ENCODE data around the gene REST.
A peak's percentile ranks its signal among the peaks of the same experiment; 100 is the strongest.

REST gene

GRCh38 chr4:56977321-56978012, 69.8 kb downstream of the REST start, which contains the start of gene NOA1:
Gene NOA1, minus strand, starts transcription at chr4:56977606. Its CDS starts 21 bp downstream, at chr4:56977585.
- DNase-seq = peak; percentile 94 to 95

DNA sequence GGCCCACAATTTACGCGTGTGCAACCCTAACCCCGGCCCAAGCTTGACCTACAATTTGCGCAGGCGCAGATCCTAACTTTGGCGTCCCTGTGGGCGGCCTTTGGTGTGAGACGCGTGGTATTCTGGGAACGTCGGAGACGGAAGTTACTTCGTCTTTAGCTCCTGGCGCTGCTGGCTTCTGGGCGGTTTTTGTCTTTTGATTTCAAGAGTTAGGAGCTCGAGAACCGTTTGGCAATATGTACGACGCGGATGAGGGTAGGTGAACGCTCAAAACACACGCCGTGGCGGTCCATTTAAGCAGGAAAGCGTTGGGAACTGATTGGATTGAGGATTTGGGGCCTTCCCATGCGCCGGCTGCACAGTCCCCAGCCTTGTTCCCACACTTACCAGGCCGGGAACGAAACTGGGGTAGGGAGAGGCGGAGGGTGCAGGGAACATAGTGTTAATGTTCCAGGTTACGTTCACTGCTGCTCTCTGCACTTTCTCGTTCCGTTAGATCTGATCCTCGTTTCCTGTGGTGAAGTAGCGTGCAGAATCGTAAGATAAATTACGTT, 71.1 kb downstream of the REST start, which contains the start of gene POLR2B:
POLR2B (plus strand) TSS at position 147 of the 554 bp plus-strand sequence; CDS start at position 237, 90 bp downstream.
- DNase-seq = peak; percentile 94 to 95

DNA sequence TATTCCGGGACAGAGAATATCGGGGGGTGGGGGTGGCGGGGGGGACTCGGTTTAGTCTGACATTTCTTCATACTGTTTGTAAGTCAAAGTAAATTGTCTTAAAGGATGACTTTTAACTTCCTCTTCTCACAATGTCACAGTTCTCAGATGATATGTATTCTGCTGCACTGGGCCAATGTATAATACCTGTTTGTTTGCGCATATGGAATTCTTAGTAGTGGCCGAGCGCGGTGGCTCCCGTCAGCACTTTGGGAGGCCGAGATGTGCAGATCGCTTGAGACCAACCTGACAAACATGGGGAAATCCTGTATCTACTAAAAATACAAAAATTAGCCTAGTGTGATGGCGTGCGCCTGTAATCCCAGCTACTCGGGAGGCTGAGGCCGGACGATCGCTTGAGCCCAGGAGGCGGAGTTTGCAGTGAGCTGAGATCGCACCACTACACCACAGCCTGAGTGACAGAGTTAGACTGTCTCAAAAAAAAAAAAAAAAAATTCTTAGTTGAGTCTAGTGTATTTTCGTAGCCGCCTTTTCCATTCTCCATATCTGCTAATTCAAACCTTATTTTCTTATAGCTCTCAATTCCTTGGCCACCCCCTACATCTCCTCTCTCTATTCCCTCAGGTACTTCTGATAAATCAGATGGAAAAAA, 71.8 kb downstream of the REST start:
- no peak for DNase-seq

DNA sequence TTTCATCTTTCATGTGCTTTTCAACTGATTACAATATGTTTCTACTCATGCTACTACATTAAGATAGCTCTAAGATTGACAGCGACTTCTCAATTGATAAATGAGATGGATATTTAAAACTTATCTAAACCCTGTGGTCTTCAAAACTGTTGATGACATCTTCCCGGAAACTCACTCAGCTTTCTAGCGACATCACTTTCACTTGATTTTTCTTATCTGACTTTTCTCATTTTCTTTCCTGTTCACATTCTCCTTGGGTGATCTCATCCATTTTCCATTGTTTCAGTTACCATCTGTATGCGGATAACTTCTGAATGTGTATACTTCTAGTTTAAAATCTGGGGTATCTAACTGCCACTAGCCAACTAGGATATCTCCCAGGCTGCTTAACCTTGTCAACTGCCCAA, 74.1 kb downstream of the REST start:
- no peak for DNase-seq

GRCh38 chr4:56986192-56986591, 78.5 kb downstream of the REST start:
- no peak for DNase-seq

DNA sequence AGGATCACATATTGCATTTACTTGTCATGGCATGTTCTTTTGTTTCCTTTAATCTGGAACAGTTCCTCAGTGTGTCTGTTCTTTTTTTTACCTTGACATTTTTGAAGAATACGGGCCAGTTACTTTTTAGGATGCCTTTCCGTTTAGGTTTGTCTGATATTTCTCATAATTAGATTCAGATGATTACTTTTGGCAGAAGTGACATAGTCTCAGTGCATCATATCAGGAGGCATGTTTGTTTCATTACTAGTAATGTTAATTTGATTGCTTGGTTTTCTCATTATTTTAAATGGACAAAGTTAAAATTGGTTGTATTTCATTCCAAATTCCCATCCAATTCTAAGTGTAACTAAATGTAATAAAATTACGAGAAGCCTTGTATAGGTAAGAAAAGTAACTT, 79.3 kb downstream of the REST start:
- no peak for DNase-seq

DNA sequence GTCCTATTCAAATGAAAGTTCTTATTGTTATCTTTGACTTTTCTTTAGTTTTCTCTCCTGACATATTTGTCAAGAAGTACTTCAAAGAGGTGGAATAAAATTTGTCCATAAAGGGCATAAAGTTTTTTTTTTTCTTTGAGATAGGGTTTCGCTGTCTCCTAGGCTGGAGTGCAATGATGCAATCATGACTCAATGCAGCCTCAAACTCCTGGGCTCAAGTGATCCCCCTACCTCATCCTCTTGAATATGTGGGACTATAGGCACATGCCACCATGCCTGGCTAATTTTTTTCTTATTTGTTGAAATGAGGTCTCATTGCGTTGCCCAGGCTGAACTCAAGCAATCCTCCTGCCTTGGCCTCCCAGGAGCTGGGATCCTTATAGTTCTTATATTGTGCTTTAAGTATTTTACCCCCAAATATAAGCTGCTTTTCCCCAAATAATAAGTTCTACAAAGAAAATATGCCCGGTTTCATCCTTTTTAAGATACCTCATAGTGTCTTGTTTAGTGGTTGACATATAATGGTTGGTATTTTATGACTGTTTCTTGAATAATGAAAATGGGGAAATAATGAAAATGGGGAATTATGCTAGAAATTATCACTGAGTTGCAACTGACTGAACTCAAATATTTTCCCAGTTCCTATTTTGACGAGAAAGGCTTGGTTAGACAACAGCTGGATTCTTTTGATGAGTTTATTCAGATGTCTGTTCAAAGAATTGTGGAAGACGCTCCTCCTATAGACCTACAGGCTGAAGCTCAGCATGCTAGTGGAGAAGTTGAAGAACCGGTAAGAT, 82.6 kb downstream of the REST start:
- no peak for DNase-seq

DNA sequence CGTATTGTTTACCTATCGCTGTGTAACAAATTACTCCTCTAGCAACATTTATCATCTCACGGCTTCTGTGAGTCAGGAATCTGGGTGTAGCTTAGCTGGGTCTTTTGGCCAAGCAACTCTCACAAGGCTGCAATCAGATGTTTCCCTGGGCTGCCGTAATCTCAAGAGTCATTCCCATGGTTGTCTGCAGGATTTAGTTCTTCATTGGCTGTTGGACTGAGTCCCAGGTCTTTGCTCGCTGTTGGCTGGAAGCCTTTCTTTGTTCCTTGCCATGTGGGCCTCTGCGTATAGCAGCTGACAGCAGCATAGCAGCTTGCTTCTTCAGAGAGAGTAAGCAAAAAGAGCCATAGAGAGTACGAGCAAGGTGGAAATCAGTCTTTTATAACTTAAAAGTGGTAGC, 87.8 kb downstream of the REST start:
- DNase-seq = peak; percentile 81 to 86

DNA sequence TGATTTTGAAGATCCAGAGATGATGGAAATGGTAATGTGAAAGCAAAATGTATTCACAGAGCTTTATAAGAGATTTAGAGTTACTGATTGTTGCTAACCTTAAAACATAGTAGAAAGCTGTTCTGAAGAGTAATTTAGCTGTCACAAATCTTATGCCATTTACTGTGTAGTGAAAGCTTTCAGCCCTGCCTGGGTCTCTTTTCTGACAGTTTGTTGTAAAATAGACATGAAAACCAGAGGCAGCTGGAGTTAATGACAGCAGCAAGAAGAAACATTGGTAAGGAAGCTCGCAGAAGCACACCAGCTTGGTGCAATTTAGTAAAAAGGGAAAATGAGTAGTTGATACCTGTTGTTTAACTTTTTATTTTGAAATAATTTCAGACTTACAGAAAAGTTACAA, 92.1 kb downstream of the REST start:
- no peak for DNase-seq

DNA sequence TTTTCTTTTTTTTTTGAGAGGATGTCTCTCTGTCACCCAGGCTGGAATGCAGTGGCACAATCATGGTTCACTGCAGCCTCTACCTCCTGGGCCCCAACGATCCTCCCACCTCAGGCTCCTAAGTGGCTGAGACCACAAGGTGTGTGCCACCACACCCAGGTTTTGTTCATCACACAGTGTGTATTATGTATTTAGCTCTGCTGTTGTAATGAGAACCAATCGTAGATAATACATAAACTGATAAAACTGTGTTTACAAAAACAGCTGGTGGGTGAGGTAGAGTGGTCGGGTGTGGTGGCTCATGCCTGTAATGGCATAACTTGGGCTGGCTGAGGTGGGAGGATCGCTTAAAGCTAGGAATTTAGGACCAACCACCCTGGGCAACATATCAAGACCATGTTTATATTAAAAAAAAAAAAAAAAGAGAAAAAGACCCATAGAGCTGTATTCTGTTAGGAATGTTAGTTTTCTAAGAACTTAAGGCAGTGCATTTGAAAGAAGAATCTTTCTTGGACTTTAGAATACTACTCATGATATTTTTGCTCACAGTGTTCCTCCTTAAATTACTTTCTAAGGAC, 105.9 kb downstream of the REST start:
- no peak for DNase-seq
